Right lobe of liver (tissue), 6 donors: ENCODE results near the gene LRRTM4. TPM values are rescaled to one million over a fixed set of nuclear protein-coding genes. Genes with fewer than 3 reads are reported as not detected.
"Not testable (repeated sequence)": the region's sequence is repeated elsewhere in the genome, so short reads cannot be mapped to it uniquely, and the experiment has no call there.

Experiments
- ATAC-seq, 4 donors: fragments of 200-7000 bp; cut with Tn5 transposase; one replicate each; pipeline ENCODE4 v1.9.1; 2020; ENCODE audit warnings: mild to moderate bottlenecking in 4 of 4, moderate library complexity in 4 of 4
- DNase-seq, 3 donors: peaks; one replicate each; pipeline ENCODE4 v3.0.0-alpha.2; 2020
- H3K27ac ChIP-seq, 3 donors: fragments of 200-600 bp; one replicate each; pipeline ENCODE4 v1.8.0; 2022
- H3K27me3 ChIP-seq, 2 donors: fragments of 200-600 bp; one replicate each; pipeline ENCODE4 v1.8.0; 2022
- H3K36me3 ChIP-seq, 4 donors: fragments of 200-600 bp; sonication (generic) in 1 of 4; one replicate each; pipeline versions ENCODE4 v1.5.1 to v1.8.0; 2017 to 2022; ENCODE audit warnings: control low read depth in 1 of 4
- H3K4me1 ChIP-seq, 4 donors: fragments of 200-600 bp; sonication (generic) in 1 of 4; one replicate each; pipeline versions ENCODE4 v1.5.1 to v1.8.0; 2017 to 2022; ENCODE audit warnings: control low read depth in 1 of 4
- H3K4me3 ChIP-seq, 3 donors: fragments of 200-600 bp; one replicate each; pipeline ENCODE4 v1.8.0; 2022
- H3K9me3 ChIP-seq, 4 donors: fragments of 200-600 bp; sonication (generic) in 1 of 4; one replicate each; pipeline versions ENCODE4 v1.5.1 to v1.8.0; 2017 to 2022; ENCODE audit warnings: control low read depth in 1 of 4
- POLR2A ChIP-seq: fragments of 450-650 bp; IDR thresholded peaks from one replicate; pipeline ENCODE4 v1.6.1; 2017; ENCODE audit warnings: antibody characterized with exemption, mild to moderate bottlenecking
- WGBS: methylation state at CpG from one replicate; pipeline ENCODE4 v1.1.6; 2018; ENCODE audit warnings: low coverage, low lambda C conversion rate; ENCODE audit not compliant: insufficient coverage; ENCODE audit errors: missing lambda C conversion rate; 5-methylcytosine and 5-hydroxymethylcytosine counted together
- intact Hi-C, 2 donors: fragments of 100-400 bp; cut with DNase I; formaldehyde crosslinking; loops; one replicate each; pipeline versions ENCODE4 v1.11.2 to v1.14.1; 2022
- total RNA-seq, 6 experiments: library from RNA; depleted of rRNA in 2 of 6; stranded (reverse); fragments of >200 nt in 2 of 6; fragmentation: NEBNext Ultra II Directional in 3 of 6; extraction: Animal tissue kit (Norgen Biotek cat#: 25700) in 3 of 6; gene quantifications; one replicate each; pipeline versions ENCODE4 v1.1.0 to v1.2.4, GENCODE V29; 2016 to 2023
- TF ChIP-seq, protein P1 (sequence below), 4 donors: fragments of 200-600 bp in 3 of 4; fragments of 450-650 bp in 1 of 4; IDR thresholded peaks; one replicate each; pipeline versions ENCODE4 v1.5.1 to v1.8.0; 2016 to 2022; ENCODE audit warnings: antibody characterized with exemption in 4 of 4, mild to moderate bottlenecking in 2 of 4
- donor health status: DM: no; HTN: yes; CAD: no.
- donor health status: DM: no; HTN: no; CAD: no.
- donor health status: DM: no; HTN: no; CAD: no.
- donor health status: DM: no; HTN: yes; CAD: no.
- donor health status: DM: no; HTN: yes; CAD: no.

LRRTM4 gene
- total RNA-seq, 6 experiments from 2014 or later, result 0.09 to 0.10 (median 0.09) TPM; not detected in 3

DNA sequence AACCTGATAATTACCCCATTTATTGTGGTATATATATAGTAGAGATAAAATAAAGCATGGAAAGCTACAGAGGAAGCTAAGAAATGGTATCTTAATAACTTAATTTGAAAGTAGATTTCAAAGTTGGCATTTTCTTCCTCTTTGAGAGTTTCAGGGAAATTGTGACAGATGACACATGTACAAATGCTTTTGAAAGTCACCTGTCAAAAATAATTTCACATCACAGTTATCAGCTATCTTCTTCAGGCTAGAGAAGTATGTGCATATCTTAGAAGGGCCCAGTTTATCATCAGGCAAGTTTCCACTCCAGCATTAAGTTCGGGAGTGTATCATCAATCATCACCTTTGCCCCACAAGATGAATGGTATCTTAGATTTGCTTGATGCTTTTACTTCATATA is 457.9 kb downstream of the LRRTM4 start:
- TF ChIP-seq, protein P1, sequence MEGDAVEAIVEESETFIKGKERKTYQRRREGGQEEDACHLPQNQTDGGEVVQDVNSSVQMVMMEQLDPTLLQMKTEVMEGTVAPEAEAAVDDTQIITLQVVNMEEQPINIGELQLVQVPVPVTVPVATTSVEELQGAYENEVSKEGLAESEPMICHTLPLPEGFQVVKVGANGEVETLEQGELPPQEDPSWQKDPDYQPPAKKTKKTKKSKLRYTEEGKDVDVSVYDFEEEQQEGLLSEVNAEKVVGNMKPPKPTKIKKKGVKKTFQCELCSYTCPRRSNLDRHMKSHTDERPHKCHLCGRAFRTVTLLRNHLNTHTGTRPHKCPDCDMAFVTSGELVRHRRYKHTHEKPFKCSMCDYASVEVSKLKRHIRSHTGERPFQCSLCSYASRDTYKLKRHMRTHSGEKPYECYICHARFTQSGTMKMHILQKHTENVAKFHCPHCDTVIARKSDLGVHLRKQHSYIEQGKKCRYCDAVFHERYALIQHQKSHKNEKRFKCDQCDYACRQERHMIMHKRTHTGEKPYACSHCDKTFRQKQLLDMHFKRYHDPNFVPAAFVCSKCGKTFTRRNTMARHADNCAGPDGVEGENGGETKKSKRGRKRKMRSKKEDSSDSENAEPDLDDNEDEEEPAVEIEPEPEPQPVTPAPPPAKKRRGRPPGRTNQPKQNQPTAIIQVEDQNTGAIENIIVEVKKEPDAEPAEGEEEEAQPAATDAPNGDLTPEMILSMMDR (IDR thresholded peaks at IDR 0.05), result no peak
- no peak for TF ChIP-seq POLR2A
- H3K4me1 ChIP-seq, result no peaks in the 10 kb centered on the region
- intact Hi-C loops, result no loop called here
- H3K27me3 ChIP-seq, result no peaks in the 10 kb centered on the region
- no peak for DNase-seq
- WGBS, result 27% methylated on average over 1 of the region's 1 CpG
- H3K27ac ChIP-seq, result no peak overlapping the region
- no peaks in the 10 kb centered on the region for H3K36me3 ChIP-seq
- no peak for ATAC-seq
- no peak overlapping the region for H3K4me3 ChIP-seq
- no peaks in the 10 kb centered on the region for H3K9me3 ChIP-seq

DNA sequence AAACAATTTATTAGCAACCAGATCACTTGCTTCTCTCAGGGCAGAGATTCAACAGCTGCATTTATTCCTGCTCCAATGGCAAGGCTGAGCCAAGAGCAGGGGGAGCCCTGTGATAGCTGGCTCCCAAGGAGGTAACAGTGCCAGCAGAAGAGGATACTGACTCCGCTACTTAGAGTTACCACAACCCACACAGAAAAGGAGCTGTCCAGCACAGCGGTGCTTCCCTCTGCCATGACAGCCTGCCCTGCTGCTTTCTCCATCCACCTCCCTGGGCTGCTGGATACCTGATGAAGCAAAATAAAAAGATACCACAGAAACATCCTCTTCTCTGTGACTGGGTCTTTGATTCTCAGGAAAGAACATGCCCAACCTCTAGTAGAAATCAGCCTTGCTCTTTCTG is 467.2 kb downstream of the LRRTM4 start:
- no peaks in the 10 kb centered on the region for H3K4me1 ChIP-seq
- H3K27ac ChIP-seq, result no peak overlapping the region
- ATAC-seq (no peak), DNase-seq (no peak)
- no peak overlapping the region for H3K4me3 ChIP-seq
- intact Hi-C loops, result no loop called here
- 40% methylated on average over 2 of the region's 2 CpGs for WGBS
- no peaks in the 10 kb centered on the region for H3K36me3 ChIP-seq
- no peaks in the 10 kb centered on the region for H3K9me3 ChIP-seq
- TF ChIP-seq POLR2A, result no peak
- TF ChIP-seq, protein P1 (IDR thresholded peaks at IDR 0.05), result no peak
- no peaks in the 10 kb centered on the region for H3K27me3 ChIP-seq

DNA sequence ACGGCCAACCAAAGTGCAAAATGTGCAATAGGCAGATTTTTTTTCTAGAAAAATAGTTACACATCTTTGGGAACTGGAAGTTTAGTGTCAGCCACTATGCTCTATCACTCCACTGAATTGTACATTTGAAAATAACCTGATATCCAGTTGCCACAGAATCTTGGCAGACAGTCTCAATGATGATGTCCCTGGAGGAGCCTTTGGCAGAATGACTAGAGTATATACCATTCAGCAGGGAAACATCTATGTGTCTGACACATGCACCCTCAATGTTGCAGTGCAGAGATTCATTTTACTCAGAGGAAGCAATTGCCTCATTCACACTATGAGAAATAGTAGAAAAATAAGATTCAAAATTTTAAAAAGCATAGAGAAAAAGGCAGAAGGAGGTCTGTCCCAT is 475.8 kb downstream of the LRRTM4 start:
- H3K27me3 ChIP-seq, result no peaks in the 10 kb centered on the region
- no peaks in the 10 kb centered on the region for H3K9me3 ChIP-seq
- no peak overlapping the region for H3K4me3 ChIP-seq
- H3K36me3 ChIP-seq, result no peaks in the 10 kb centered on the region
- intact Hi-C loops, result no loop called here
- no peak overlapping the region for H3K27ac ChIP-seq
- H3K4me1 ChIP-seq, result no peaks in the 10 kb centered on the region
- DNase-seq (no peak), ATAC-seq (no peak)
- 41% methylated on average over 1 of the region's 1 CpG for WGBS
- no peak for TF ChIP-seq POLR2A
- TF ChIP-seq, protein P1 (IDR thresholded peaks at IDR 0.05), result no peak

DNA sequence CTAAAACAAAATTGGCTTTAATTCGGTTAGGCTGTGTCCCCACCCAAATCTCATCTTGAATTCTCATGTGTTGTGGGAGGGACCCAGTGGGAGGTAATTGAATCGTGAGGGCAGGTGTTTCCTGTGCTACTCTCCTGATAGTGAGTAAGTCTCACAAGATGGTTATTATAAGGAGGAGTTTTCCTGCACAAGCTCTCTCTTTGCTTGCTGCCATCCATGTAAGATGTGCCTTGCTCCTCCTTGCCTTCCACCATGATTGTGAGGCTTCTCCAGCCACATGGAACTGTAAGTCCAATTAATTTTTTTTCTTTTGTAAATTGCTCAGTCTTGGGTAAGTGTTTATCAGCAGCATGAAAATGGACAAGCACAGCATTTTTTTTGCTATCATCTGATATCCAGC is 476.7 kb downstream of the LRRTM4 start:
- H3K27ac ChIP-seq, H3K36me3 ChIP-seq, DNase-seq, H3K4me3 ChIP-seq, H3K4me1 ChIP-seq, intact Hi-C loops, ATAC-seq, H3K27me3 ChIP-seq, H3K9me3 ChIP-seq: not testable (repeated sequence)
- 57% methylated on average over 2 of the region's 2 CpGs for WGBS

DNA sequence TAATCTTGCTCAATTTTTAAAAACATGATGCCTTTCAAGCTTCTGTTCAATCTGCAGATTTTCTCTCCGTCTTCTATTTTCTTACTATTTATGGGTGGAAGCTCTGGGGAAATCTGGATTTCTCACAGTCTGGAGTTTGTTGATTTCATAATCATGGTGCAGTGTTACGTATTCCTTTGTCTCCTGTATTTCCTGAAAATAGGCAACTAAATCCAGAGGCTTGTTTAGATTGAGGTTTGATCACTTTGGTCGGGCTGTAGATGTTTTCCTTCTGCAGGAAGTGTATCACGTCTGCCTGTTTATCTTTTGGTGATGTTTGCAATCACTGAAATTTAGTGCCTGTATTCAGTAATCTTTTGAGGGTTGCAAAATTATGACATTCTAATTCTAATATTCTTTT is 487.7 kb downstream of the LRRTM4 start:
- DNase-seq (no peak), ATAC-seq (peak in 2 of 4 donors; percentile 55 to 81)
- H3K4me3 ChIP-seq, result no peak overlapping the region
- intact Hi-C loops, result no loop called here
- H3K9me3 ChIP-seq, result no peaks in the 10 kb centered on the region
- H3K4me1 ChIP-seq, result no peaks in the 10 kb centered on the region
- H3K27me3 ChIP-seq, result no peaks in the 10 kb centered on the region
- H3K27ac ChIP-seq, result no peak overlapping the region
- 9% methylated on average over 4 of the region's 4 CpGs for WGBS
- H3K36me3 ChIP-seq, result no peaks in the 10 kb centered on the region
- TF ChIP-seq, protein P1 (IDR thresholded peaks at IDR 0.05), result no peak
- no peak for TF ChIP-seq POLR2A

DNA sequence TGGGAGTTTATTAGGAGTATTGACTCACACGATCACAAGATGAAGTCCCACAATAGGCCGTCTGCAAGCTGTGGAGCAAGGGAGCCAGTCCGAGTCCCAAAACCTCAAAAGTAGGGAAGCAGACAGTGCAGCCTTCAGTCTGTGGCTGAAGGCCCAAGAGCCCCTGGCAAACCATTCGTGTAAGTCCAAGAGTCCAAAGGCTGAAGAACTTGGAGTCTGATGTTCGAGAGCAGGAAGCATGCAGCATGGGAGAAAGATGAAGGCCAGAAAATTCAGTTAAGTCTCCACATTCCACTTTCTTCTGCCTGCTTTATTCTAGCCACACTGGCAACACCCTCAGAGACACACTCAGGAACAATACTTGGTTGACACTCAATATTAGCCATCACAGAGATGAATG is 492.9 kb downstream of the LRRTM4 start:
- 52% methylated on average over 5 of the region's 5 CpGs for WGBS
- DNase-seq, ATAC-seq, H3K27me3 ChIP-seq, H3K9me3 ChIP-seq, intact Hi-C loops, H3K4me3 ChIP-seq, H3K36me3 ChIP-seq: not testable (repeated sequence)
- Histone ChIP-seq H3K4me1 (peaks cover 0 to 10% (median 0%) of the 10 kb centered on the region in 4 donors), H3K27ac (peak overlapping the region in 1 of 3 donors; percentile 63)
